ENCODE data around the gene SCP2D1. TPM values are rescaled to one million over a fixed set of nuclear protein-coding genes. Genes with fewer than 3 reads are reported as not detected.

The SCP2D1 gene
- total RNA-seq, 3 donors from 2014 or later (not counting 1 experiment from before 2014, with no cell fraction given): not detected

DNA sequence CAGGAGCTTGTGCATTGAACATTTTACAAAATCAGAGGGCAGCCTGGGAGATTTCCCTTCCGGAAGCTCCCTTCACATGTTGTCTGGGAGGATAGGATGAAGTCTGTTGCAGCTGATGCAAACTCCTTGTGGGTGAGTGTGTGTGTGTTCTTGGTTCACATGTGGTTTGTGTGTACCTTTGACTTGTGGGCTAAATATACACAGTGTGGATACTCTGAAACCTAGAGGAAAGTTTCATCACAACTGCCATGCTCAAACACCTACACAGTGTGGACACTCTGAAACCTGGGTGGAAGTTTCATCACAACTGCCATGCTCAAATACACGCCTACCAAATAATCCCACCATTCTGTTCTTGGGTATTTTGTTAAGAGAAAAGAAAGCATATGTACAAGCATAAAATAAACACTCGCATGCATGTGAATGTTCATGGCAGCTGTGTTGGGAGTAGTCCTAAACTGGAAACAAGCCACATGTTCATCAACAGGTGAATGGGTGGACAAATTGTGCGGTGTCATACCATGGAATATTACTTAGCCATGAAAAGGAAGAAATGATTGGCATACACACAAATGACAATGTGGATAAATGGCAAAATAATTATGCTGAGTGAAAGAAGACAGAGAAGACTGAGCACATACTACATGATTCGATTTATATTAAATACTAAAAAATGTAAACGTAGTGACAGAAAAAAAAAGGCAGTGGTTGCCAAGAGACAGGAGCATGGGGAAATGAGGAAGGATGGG, 1.8 kb downstream of the SCP2D1 start:
- no peaks in the 10 kb centered on the region for H3K4me1 Mint-ChIP-seq
- no peaks in the 10 kb centered on the region for H3K4me1 ChIP-seq (ENCODE audit: control insufficient read depth, insufficient read depth, low read length)
- 94% methylated on average over 5 of the region's 6 CpGs for WGBS (ENCODE audit: insufficient coverage)
- H3K36me3 ChIP-seq (ENCODE audit: control insufficient read depth, insufficient read depth, low read length): no peaks in the 10 kb centered on the region
- H3K9me3 Mint-ChIP-seq: no peaks in the 10 kb centered on the region
- TF ChIP-seq, protein P1, sequence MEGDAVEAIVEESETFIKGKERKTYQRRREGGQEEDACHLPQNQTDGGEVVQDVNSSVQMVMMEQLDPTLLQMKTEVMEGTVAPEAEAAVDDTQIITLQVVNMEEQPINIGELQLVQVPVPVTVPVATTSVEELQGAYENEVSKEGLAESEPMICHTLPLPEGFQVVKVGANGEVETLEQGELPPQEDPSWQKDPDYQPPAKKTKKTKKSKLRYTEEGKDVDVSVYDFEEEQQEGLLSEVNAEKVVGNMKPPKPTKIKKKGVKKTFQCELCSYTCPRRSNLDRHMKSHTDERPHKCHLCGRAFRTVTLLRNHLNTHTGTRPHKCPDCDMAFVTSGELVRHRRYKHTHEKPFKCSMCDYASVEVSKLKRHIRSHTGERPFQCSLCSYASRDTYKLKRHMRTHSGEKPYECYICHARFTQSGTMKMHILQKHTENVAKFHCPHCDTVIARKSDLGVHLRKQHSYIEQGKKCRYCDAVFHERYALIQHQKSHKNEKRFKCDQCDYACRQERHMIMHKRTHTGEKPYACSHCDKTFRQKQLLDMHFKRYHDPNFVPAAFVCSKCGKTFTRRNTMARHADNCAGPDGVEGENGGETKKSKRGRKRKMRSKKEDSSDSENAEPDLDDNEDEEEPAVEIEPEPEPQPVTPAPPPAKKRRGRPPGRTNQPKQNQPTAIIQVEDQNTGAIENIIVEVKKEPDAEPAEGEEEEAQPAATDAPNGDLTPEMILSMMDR (IDR thresholded peaks at IDR 0.05): no peak
- no peak overlapping the region for H3K4me3 ChIP-seq (ENCODE audit: low read length)
- H3K27ac ChIP-seq (ENCODE audit: low read length): no peak overlapping the region
- no peak overlapping the region for H3K4me3 Mint-ChIP-seq
- no peaks in the 10 kb centered on the region for H3K27me3 ChIP-seq (ENCODE audit: control insufficient read depth, insufficient read depth, low read length)
- H3K9me3 ChIP-seq (ENCODE audit: control insufficient read depth, insufficient read depth, low read length): no peaks in the 10 kb centered on the region
- peaks cover 2 to 17% of the 10 kb centered on the region in 2 donors for H3K27me3 Mint-ChIP-seq (ENCODE audit: low read depth in 2 of 2)
- DNase-seq (no peak), ATAC-seq (no peak)
- no peak overlapping the region for H3K27ac Mint-ChIP-seq
- no peaks in the 10 kb centered on the region for H3K36me3 Mint-ChIP-seq
- intact Hi-C loops (cut with micrococcal nuclease): no loop called here

DNA sequence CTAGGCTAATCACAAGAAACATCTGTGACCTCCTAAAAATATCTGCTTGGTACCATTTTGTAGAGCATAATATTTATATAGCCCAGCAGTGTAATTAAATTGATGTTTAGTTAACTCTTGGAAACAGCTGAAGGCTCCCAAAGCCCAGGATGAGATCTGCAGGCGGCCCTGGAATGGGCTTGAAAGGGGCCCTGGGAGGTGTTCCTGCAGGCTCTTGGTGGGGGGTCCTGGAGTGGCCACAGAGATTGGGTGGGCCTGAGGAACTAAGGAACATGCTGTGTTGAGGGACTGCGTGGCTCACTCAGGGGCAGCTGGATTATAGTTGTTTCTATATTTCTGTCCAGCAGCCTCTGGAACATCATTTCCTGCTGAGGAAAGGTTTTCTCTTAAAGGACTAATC, 9.2 kb downstream of the SCP2D1 start:
- Mint-ChIP-seq H3K9me3 (no peaks in the 10 kb centered on the region), H3K27ac (no peak overlapping the region), H3K27me3 (ENCODE audit: low read depth in 2 of 2) (no peaks in the 10 kb centered on the region), H3K4me3 (no peak overlapping the region), H3K36me3 (no peaks in the 10 kb centered on the region), H3K4me1 (no peaks in the 10 kb centered on the region)
- Histone ChIP-seq H3K27ac (ENCODE audit: low read length) (no peak overlapping the region), H3K27me3 (ENCODE audit: control insufficient read depth, insufficient read depth, low read length) (no peaks in the 10 kb centered on the region), H3K36me3 (ENCODE audit: control insufficient read depth, insufficient read depth, low read length) (no peaks in the 10 kb centered on the region), H3K9me3 (ENCODE audit: control insufficient read depth, insufficient read depth, low read length) (no peaks in the 10 kb centered on the region), H3K4me3 (ENCODE audit: low read length) (no peak overlapping the region), H3K4me1 (ENCODE audit: control insufficient read depth, insufficient read depth, low read length) (no peaks in the 10 kb centered on the region)
- WGBS (ENCODE audit: insufficient coverage): 92% methylated on average over 2 of the region's 2 CpGs
- TF ChIP-seq, protein P1 (IDR thresholded peaks at IDR 0.05): no peak
- ATAC-seq (no peak), DNase-seq (no peak)
- intact Hi-C loops (cut with micrococcal nuclease): no loop called here

DNA sequence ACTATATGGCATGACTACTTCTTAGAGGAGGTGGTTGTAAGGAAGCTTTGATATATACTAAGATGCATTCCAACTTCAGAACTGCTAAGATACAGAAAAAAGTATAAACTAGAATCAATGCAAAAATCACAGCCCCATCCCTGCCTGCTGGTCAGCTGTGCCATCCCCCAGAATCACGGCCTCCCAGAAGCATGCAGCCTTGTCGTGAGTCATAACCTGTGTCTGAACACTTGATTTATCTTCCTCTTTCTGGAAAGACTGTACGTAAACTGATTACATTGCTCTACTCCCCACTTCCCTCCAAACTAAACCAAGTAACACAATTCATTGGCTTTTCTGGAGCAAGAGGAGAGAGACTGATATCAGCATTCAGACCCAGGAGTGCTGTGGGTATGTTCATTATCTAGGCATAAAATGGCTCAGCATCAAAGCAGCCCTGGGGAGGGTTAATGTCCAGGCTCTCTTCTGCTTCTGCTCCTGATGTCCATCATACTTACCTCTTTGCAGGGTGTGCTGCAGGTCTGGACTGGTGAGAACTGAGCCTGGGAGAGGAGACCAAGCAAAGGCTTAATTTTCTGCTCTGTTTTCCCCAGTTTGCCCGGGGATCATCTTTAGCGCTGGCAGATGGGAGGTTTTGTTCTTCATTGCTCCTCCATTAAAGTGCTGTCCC, 18.4 kb downstream of the SCP2D1 start:
- no peaks in the 10 kb centered on the region for H3K36me3 ChIP-seq (ENCODE audit: control insufficient read depth, insufficient read depth, low read length)
- no peak for DNase-seq
- no peak overlapping the region for H3K4me3 Mint-ChIP-seq
- no peaks in the 10 kb centered on the region for H3K9me3 ChIP-seq (ENCODE audit: control insufficient read depth, insufficient read depth, low read length)
- whole genome bisulfite sequencing (ENCODE audit: insufficient coverage): 50% methylated on average over 5 of the region's 5 CpGs
- intact Hi-C loops (cut with micrococcal nuclease): no loop called here
- no peak for ATAC-seq
- no peaks in the 10 kb centered on the region for H3K4me1 ChIP-seq (ENCODE audit: control insufficient read depth, insufficient read depth, low read length)
- H3K27me3 ChIP-seq (ENCODE audit: control insufficient read depth, insufficient read depth, low read length): no peaks in the 10 kb centered on the region
- no peak overlapping the region for H3K27ac ChIP-seq (ENCODE audit: low read length)
- peaks cover 12 to 16% of the 10 kb centered on the region in 2 donors for H3K27me3 Mint-ChIP-seq (ENCODE audit: low read depth in 2 of 2)
- TF ChIP-seq, protein P1 (IDR thresholded peaks at IDR 0.05): no peak
- H3K4me1 Mint-ChIP-seq: no peaks in the 10 kb centered on the region
- no peak overlapping the region for H3K4me3 ChIP-seq (ENCODE audit: low read length)
- H3K36me3 Mint-ChIP-seq: no peaks in the 10 kb centered on the region
- no peaks in the 10 kb centered on the region for H3K9me3 Mint-ChIP-seq
- H3K27ac Mint-ChIP-seq: no peak overlapping the region
